Coronary artery (tissue), 2 donors: ENCODE measurements around the gene PRPF40B.

Experiments used
- DNase-seq: peaks from one replicate; pipeline ENCODE4 v3.0.0-alpha.2; 2017; ENCODE audit warnings: low spot score
- H3K27ac ChIP-seq, 2 donors: fragments of 200-600 bp; sonication (generic); one replicate each; pipeline ENCODE4 v1.5.1; 2016 to 2019
- H3K4me3 ChIP-seq: fragments of 200-600 bp; sonication (generic); 2 replicates; pipeline ENCODE4 v1.5.1; 2016; ENCODE audit warnings: mild to moderate bottlenecking, moderate library complexity
- CTCF ChIP-seq: fragments of 200-600 bp; sonication (generic); IDR thresholded peaks from one replicate; pipeline ENCODE4 v1.5.1; 2019; ENCODE audit warnings: antibody characterized with exemption

Gene PRPF40B

GRCh38 chr12:49623142-49623904 lies at the start of gene PRPF40B:
Gene PRPF40B, plus strand, starts transcription at chr12:49623561. Its CDS starts 30 bp downstream, at chr12:49623591.
- DNase-seq = peak; percentile 91
- TF ChIP-seq CTCF = peak; percentile 26
- Histone ChIP-seq H3K4me3 (peak within 1 kb of the TSS; percentile 75), H3K27ac (peak within 1 kb of the TSS; percentile 88 to 93)

DNA sequence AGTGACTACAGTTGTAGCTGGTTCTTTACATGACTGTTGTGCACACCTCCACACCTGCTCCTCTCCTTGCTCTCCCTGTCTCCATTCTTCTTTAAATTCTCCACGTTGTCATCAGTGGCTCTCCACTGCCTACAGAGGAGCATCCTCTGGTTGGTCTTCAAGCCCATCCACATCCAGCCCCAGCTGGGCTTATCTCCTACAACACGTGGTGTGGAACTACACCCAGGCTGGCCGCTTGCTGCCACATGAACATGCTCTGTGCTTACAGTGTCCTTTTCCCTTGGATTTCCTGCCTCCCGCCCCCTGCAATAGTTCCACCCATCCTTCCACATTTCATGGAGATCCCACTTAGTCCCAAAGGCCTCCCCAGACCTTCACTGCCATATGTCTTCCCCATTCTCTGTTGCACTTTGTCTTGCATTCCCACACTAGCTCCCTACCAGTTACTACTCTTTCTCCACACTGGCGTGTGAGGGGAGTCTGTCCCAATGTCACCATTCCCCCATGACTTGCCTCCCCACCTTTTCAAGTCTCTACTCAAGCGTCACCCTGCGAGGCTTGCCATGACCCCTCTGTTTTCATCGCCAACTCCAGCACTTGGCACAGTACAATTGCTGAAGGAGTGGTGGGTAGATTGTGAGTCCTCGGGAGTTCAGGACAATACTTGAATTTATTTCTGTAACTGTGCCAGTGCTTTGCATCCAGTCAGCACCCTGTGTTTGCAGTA lies 45.6 kb upstream of the PRPF40B start:
- Histone ChIP-seq H3K27ac (no peak overlapping the region), H3K4me3 (no peak overlapping the region)
- TF ChIP-seq CTCF = no peak
- DNase-seq = no peak

- DNase-seq = no peak
- Histone ChIP-seq H3K27ac (no peak overlapping the region), H3K4me3 (no peak overlapping the region)
- no peak for TF ChIP-seq CTCF
These were observed 44.8 kb upstream of the PRPF40B start for GRCh38 chr12:49578471-49579112.

- Histone ChIP-seq H3K27ac (no peak overlapping the region), H3K4me3 (no peak overlapping the region)
- DNase-seq = no peak
- TF ChIP-seq CTCF = peak; percentile 60
These were observed 42.5 kb upstream of the PRPF40B start for GRCh38 chr12:49580572-49581535.

DNA sequence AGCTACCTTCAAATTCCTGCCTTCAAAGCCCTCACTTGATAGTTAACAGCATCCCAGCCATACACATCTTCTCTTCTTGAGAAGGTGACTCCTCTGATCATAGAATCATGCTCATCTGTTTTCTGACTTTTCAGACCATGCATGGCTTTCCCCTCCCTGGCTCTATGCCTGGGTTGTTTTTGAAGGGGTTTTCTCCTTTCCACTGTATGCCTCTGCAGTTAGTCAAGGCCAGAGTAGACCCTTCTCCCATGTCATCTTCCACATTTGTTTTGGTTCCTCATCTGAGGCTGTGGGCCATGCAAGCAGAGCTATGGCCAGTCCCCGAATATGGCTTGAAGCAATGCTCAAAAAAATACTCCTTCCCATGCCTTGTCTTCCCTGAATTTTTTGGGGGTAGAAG lies 41.2 kb upstream of the PRPF40B start:
- DNase-seq = no peak
- H3K27ac ChIP-seq = no peak overlapping the region
- TF ChIP-seq CTCF = no peak
- H3K4me3 ChIP-seq = no peak overlapping the region

- Histone ChIP-seq H3K27ac (no peak overlapping the region), H3K4me3 (no peak overlapping the region)
- no peak for DNase-seq
- TF ChIP-seq CTCF = no peak
These were observed 40.5 kb upstream of the PRPF40B start for GRCh38 chr12:49582850-49583249.
